GM12891 (cell line): ENCODE measurements around the gene NUDT19.

Source experiments
- PAX5 ChIP-seq: IDR thresholded peaks from 2 replicates; pipeline ENCODE4 v1.6.1; 2011; ENCODE audit warnings: low read length, moderate library complexity, mild to moderate bottlenecking; ENCODE audit not compliant: insufficient read depth, severe bottlenecking
- POLR2A ChIP-seq: IDR thresholded peaks from 2 replicates; pipeline ENCODE4 v1.6.1; 2011; ENCODE audit warnings: low read depth, low read length, control low read depth
- POLR2AphosphoS5 ChIP-seq: IDR thresholded peaks from 2 replicates; pipeline ENCODE4 v1.6.1; 2011; ENCODE audit warnings: low read depth, low read length, control low read depth
- POU2F2 ChIP-seq: IDR thresholded peaks from 2 replicates; pipeline ENCODE4 v1.6.1; 2011; ENCODE audit warnings: low read depth, mild to moderate bottlenecking, control low read depth, low read length, moderate library complexity

- no peak for TF ChIP-seq POLR2AphosphoS5
- TF ChIP-seq POLR2A = peak; percentile 47
- no peak for TF ChIP-seq PAX5
- TF ChIP-seq POU2F2 = no peak
Observed at GRCh38 chr19:32674931-32675719, 16.5 kb upstream of the NUDT19 start, which contains the start of gene ANKRD27.
